ENCODE measurements around the gene LDLRAD3.

- no peak for TF ChIP-seq RAD21 (IDR thresholded peaks at IDR 0.05; ENCODE audit: low read depth)
- TF ChIP-seq EP300 (IDR thresholded peaks at IDR 0.05; ENCODE audit: borderline replicate concordance): no peak
- TF ChIP-seq, protein P1, sequence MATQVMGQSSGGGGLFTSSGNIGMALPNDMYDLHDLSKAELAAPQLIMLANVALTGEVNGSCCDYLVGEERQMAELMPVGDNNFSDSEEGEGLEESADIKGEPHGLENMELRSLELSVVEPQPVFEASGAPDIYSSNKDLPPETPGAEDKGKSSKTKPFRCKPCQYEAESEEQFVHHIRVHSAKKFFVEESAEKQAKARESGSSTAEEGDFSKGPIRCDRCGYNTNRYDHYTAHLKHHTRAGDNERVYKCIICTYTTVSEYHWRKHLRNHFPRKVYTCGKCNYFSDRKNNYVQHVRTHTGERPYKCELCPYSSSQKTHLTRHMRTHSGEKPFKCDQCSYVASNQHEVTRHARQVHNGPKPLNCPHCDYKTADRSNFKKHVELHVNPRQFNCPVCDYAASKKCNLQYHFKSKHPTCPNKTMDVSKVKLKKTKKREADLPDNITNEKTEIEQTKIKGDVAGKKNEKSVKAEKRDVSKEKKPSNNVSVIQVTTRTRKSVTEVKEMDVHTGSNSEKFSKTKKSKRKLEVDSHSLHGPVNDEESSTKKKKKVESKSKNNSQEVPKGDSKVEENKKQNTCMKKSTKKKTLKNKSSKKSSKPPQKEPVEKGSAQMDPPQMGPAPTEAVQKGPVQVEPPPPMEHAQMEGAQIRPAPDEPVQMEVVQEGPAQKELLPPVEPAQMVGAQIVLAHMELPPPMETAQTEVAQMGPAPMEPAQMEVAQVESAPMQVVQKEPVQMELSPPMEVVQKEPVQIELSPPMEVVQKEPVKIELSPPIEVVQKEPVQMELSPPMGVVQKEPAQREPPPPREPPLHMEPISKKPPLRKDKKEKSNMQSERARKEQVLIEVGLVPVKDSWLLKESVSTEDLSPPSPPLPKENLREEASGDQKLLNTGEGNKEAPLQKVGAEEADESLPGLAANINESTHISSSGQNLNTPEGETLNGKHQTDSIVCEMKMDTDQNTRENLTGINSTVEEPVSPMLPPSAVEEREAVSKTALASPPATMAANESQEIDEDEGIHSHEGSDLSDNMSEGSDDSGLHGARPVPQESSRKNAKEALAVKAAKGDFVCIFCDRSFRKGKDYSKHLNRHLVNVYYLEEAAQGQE (IDR thresholded peaks at IDR 0.05; ENCODE audit: low read depth): no peak
- TF ChIP-seq, protein P2, sequence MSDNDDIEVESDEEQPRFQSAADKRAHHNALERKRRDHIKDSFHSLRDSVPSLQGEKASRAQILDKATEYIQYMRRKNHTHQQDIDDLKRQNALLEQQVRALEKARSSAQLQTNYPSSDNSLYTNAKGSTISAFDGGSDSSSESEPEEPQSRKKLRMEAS (IDR thresholded peaks at IDR 0.05): peak; percentile 59
- TF ChIP-seq ZBTB7A (IDR thresholded peaks at IDR 0.05; ENCODE audit: low read depth): peak; percentile 74
- TF ChIP-seq CEBPB (IDR thresholded peaks at IDR 0.05): no peak; the same call in 1 of the 2 replicates
- TF ChIP-seq CREB1 (IDR thresholded peaks at IDR 0.05; ENCODE audit: low read depth): no peak
- no peak for TF ChIP-seq FOXM1 (IDR thresholded peaks at IDR 0.05; ENCODE audit: borderline replicate concordance, low read depth)
- no peak; the same call in 1 of the 2 replicates for TF ChIP-seq TAF1 (IDR thresholded peaks at IDR 0.05; ENCODE audit: low read depth)
- peak; percentile 38 for TF ChIP-seq YY1 (IDR thresholded peaks at IDR 0.05; ENCODE audit: low read depth)
- TF ChIP-seq NFIC (IDR thresholded peaks at IDR 0.05): peak; percentile 19; the same call in 1 of the 2 replicates
- TF ChIP-seq TCF12 (IDR thresholded peaks at IDR 0.05; ENCODE audit: low read depth): no peak
- TF ChIP-seq USF1 (IDR thresholded peaks at IDR 0.05): no peak
- peak; percentile 94 for TF ChIP-seq EGR1 (IDR thresholded peaks at IDR 0.05)
These were observed at the start of gene LDLRAD3 for GRCh38 chr11:35943713-35944502.
